HG03442 (cell line): ENCODE data around the gene ABHD5.

Source experiments
- ATAC-seq: cut with Tn5 transposase; IDR thresholded peaks from one replicate; pipeline ENCODE4 v1.9.1; 2021; ENCODE audit warnings: mild to moderate bottlenecking, moderate library complexity; ENCODE audit not compliant: unreplicated experiment

The ABHD5 gene

DNA sequence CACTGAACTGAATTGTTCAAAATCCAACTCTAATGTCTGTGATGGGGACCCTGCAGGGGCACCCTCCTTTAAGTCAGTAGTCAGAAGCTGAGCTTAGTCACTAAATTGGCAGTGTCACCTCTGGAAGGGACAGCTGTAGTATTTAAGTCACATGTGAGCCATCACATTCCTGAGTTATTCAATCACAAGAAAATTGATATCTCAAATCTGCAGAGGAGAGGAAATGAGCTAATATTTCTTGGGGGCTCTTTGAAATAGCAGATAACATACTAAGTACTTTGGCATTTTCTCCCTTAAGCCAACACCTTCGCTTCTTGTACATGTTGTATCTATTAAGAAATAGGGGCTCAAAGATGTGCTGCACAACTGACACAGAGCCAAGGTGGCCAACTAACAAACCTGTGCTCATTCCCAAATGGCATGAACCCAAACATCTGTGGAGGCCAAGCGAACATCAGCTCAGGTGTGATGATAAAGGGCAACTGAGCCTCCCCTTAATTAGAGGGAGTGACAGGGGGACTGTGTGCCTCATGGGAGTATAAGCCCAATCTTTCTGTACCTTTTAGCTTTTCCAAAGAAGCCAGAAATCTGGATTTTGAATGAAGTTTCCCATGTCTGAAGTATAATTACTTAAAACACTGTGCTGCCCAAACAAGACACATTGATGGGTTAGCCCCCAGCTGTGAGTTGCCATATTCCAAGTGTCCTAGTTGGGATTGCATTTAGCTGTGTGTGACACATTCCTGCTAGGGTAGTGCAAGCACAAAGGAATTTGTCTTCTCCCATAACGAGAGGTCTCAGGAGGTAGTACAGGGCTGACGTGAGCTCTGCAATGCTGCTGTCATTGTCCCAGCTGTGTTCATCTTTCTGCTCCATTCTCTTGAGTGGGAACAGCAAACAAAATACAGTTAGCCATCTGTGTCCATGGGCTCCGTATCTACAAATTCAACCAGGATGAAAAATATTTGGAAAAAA, 63.3 kb downstream of the ABHD5 start:
- no peak for ATAC-seq

DNA sequence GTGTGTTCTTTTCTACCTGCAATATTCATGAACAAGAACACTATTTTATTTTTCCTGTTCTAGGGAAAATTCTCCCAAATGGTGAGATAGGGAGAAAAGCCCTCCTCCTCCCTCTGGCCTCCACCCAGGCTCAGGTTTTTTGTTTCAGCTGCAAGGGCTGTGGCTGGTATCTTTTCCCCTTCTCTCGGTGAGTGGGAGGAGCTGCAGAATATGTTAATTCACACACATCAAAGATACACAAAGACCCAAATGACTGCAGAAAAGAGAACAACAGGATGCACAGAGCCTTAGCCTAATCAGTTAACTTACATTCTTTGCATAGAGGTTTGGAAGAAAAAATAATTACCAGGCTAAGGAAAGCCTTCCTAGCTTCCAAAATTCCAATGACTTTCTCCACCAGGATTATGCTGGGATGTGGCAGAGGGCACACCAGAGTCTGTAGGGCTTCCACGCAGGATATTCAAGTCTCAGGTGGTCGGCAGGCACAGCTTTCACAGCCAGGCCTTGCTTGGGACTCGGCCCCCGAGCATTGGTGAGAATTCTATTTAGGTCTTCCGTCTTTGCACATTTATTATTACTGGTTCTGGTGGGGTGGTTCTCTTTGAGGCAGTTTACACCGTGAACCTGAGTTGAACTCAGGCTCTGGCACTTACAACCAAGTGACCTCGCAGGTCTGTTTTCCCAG, 64.9 kb downstream of the ABHD5 start:
- ATAC-seq, result no peak

DNA sequence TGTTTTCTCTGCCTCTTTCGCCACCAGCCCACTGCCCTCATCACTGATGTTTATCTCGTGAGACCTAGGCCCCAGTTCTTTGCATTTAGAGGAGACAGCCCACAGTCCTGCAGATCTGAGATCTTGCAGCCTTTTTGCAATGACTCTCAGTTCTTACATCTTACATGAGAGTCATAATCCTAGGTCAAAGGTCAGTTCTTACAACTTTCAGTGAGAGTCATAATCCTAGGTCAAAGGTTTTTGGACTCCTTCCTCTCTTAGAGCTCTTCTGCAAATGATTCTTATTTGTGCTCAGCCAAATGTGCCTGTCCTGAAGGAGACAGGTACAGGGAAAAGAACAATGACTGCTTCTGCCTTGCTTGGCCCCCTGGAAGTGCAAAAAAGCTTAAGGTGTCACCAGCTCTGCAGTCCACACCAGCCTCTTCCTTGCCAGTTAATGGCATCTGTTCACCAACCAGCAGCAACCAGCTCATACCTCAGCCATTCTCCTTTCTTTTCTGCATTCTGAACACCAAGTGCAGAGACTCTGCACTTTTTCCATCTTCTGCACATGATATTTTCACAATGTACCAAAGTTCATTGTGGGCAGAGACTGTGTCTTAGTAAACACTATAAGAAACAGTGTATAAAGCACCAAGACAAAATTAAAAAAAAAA, 67.1 kb downstream of the ABHD5 start:
- ATAC-seq, result no peak

DNA sequence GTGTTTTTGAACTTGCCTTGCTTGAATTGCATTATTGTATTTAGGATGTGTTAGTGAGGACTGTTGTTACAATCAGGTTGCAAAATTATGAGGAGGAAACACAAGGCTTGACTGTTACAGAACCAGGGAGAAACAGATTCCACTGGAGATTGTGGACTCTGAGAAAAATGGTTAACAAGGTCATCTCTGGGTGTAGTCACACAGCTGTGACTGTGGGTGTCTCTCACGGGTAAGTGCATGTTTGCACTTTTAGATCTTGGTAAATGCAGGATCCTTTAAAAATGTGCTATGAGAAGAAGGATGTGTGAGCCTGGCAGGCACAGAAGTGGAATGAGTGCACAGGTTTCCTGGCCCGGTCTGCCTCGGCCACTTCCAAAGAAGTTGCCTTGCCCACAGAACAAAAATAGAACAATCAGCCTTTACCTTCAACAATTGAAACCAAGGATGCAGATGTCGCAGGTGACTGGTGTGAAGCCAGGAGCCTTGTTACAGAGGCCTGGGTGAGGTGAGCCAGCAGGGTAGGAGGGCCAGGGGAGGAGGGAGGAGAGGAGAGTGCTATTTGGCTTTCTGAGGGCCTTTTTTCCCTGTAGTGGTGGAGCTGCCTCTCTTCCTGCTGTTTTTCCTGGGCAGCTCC, 68.0 kb downstream of the ABHD5 start:
- ATAC-seq, result no peak

DNA sequence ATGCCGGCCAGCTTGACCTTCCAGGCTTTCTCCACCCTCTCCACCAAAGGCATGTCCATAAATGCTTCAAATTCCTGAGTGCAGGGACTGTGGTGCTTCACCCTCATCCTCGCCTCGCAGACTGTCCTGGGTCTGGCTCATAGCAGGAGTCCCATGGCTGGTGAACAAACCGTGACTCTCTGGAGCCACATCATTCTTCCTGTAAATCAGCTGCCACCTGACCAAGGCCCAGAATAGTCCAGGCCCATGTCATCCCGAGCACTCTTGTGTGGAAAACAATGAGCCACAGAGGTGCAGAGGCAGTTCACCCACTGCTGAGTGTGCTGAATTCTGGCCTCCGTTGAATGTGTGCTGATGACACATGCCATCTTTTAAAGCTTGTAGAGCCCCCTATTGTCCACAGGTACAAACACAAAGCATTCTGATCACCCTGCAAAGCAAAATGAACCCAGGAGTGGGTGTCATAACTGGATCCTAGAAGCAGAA, 68.6 kb downstream of the ABHD5 start:
- ATAC-seq, result no peak

DNA sequence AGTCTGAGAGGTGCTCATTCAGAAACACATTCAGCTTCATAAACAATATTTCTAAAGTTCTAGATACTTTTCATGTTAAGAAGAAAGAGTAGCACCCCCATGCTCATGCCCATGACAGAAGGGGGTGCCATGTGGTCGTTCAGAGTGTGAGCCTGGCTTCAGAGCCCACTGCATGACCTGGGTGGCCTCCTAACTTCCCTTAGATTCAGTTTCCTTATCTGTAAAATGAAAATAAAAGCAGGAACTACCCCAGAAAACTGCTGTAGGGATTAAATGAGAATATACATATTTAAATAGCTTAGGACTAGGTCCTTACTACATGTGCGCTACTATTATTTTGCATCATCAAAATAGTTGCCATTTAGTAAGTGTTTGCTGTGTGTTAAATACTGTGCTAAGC, 69.2 kb downstream of the ABHD5 start:
- no peak for ATAC-seq

DNA sequence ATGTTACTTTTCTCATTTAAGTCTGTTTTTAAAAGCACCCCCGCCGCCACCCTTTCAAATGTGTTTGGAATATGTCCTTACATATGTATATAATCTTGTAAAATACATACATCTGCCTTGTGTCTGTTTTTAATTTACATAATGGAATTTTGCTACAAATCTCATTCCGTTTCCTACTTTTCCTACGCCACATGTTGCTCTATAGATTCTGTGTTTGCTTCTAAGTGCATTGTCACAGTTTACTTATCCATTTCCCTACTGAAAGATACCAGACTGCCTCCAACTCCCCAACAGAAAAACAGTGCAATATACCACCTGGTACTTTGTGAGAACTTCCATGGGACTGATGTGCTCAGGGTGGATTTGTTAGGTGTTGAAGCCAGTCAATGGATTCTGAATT, 70.2 kb downstream of the ABHD5 start:
- no peak for ATAC-seq

DNA sequence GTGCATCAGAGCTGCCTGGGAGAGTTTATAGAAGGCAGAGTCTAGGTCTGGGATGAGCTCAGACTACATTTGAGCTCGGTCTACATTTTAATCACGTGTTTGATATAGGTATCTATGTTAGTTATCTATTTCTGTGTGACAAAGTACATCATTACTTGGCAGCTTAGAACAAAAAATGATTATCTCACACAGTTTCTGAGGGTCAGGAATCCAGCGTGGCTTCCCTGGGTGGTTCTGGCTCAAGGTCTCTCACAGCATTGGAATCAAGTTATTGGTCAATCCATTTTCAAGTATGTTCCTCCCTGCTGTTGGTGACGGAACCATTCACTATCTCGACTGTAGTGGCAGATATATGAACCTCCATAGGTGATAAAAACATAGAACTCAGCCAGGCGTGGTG, 71.7 kb downstream of the ABHD5 start:
- ATAC-seq, result no peak

DNA sequence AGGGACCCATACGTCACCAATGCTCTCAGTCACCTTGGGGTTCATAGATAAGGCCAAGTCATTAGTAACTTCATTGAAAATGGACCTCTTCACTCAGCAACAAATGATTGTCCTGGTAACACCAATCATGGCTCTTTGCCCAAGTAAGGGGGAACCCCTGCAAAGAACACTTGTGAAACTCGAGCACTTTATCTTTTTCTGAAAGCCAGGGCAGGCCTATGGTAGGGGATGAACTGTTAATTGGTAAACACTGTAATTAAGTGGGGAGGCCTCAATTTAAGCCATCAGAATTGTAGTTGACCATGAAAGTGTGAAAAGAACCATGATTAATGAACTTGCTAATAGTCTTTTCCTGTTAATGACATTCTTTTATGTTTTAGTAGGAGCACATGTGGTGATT, 73.3 kb downstream of the ABHD5 start:
- no peak for ATAC-seq

DNA sequence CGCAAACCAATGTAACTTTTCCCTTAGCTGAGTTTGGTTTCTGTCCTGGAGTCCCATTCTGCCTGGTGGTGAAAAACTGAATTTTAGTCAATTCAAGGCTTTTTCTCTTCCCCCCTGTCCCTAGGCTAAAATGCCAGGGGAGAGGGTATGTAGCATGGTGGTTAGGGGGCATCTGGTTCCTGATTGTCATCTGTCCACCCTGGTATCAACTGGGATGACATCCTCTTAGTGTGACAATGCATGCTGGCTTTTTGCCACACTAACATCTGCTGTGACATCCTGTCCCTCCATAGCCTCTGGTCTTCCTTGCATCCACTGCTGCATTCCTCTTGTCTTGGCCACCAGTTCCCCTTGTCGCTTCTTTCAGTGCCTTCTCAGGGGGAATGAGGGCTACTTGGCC, 73.7 kb downstream of the ABHD5 start:
- no peak for ATAC-seq

DNA sequence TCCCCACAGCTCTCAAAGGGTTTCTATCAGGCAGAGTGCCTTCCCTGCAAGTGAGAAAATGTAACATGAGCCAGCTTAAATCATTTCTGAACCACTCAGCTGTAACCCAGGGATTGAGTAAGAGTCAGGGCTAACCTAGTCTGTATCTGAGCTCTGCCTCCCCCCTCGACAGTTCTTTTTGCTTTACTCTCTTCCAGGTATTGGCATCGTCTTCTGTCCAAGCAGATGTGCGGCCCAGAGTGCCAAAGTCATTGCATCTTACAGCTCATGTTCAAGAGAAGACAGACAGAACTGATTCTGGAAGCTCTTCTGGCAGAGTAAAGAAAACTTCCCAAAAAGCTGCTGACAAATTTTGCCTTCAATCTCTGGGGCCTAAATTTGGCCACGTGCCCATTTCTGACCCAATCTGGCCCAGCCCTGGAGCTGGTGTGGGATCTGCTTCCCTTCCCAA, 74.8 kb downstream of the ABHD5 start:
- no peak for ATAC-seq

DNA sequence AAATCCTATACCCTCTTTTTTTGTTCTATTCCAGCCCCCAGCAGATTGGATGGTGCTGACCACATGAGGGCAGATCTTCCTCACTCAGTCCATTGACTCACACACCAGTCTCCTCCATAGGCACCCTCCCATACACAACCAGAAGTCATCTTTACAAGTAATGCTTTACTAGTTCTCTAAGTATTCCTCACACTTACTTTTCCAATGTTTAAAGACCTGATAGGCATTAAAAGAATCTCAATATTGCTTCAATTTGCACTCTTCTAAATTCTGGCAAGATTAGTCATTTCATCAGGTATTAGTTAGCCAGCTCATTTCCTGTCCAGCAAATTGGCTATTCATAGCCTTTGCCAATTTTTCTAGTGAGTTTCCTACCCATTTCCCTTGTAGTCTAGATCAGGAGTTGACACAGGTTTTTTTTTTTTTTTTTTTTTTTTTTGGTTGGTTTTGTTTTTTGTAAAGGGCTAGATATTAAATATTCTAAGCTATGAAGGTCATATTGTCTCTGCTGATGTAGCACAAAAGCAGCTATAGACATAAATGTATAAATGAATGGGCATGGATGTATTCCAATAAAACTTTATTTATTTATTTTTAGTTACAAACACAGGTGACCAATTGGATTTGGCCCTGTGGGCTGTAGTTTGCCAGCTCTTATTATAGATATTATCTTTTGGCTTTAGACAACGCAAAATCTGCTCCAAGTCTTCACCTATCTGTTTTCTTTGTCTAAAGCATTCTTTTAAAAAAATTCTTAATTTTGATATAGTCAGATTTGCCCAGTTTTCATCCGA, 76.1 kb downstream of the ABHD5 start:
- ATAC-seq, result no peak

DNA sequence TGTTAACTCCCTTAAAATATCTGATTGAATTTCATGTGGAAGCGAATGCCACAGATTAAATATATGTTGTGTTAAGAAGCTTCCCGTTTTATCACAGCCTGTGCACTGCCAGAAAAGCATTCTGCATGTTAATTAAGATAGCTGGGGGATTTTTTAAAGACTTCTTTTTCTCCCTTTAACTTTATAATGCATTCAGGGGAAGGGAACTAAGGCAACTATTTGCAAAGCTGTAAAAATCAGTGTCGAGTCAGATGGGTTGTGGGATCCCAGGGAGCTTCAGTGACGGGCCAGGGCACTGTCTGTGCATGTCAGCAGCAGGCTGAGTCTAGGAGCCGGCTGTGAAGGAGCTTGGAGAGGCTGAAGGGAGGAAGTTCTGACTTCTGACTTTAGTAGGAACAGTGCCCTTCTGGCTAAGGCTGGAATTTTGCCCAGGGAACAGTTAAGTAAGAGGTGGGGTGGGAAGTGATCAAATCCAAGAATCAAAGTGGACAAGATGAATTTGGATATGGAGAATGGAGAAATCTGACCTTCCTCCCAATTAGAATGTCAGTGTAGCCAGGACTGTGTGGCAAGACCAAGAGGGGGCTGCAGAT, 77.7 kb downstream of the ABHD5 start:
- ATAC-seq, result no peak

DNA sequence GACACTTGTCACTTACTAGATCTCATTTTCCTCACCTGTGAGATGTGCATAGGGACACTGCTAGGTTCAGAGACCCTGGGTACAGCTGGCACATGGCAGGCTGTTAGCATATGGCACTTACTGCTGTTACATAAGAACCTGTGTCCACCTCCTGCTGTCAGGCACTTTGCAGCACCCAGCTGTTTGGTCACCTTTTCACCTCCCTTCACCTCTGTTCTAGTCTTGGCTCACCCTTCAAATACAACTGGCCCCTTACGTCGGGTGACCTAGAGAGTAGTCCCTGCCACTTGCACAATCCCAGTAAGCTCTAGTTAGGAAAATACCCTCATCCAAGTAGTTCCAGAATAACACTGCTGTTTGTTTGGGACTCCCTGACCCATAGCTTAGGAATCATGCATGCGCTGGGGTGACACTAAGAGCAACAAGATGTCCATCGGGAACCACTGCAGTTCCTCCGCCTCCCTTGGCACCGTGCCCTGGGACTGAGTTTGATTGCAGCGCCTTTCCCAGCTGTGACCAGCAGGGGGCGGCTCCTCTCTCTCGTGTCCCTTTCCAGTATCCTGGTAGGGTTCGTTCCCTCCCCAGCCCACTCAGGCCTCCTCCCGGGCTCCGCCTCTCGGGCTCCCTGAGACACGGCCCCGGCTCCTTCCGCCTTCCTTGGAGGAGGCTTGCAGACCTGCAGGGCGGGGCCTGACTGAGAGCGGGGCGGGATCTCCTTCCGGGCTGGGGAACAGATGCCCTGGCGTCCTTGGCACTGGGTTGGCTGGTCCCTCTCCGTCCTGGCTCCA, 78.6 kb downstream of the ABHD5 start:
- no peak for ATAC-seq

DNA sequence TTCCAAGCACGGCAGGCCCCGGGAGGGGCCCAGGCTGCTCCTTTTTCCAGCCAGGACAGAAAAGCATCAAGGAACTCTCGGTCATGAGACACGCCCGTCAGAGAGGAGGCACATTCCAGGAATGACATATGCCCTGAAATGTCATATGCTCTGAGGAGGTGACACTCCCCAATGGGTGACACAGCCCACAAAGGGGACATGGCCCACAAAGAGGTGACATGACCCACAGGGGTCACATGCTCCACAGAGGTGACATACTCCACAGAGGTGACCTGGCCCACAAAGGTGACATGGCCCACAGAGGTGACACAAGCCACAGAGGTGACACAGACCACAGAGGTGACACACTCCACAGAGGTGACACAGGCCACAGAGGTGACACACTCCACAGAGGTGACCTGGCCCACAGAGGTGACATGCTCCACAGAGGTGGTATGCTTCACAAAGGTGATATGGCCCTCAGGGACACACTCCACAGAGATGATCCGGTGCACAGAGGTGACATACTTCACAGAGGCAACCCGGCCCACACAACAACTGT, 79.2 kb downstream of the ABHD5 start:
- no peak for ATAC-seq

DNA sequence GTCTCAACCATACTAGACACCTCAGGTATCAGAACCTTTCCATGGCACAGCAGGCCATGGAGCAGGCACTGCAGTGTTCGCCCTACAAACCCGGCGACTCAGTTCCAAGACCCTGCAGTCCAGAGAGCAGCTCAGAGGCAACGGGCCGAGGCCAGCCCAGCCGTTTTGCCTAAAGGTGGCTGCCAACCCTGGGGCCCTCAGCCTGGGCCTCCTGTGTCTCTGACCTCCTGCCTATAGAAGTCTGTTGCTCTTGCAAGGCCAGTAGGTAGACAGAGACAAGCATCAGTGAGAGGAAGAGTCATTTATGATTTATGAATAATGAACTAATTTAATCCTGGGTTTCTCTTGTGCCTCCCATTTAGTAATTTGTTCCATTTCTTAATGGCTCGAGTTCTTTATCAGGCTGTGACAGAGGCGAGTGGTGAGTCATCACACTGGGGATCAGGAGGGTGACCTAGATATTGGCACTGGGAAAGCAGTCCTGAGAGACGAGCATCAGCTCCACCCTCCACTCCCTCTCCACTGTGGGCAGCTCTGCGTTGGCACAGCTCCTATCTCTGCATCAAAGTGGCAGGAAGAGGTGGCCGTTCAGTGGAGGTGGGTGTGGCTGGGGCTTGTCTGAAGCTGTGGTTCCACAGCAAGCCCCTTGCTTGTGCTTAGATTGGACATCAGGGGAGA, 79.8 kb downstream of the ABHD5 start:
- no peak for ATAC-seq

DNA sequence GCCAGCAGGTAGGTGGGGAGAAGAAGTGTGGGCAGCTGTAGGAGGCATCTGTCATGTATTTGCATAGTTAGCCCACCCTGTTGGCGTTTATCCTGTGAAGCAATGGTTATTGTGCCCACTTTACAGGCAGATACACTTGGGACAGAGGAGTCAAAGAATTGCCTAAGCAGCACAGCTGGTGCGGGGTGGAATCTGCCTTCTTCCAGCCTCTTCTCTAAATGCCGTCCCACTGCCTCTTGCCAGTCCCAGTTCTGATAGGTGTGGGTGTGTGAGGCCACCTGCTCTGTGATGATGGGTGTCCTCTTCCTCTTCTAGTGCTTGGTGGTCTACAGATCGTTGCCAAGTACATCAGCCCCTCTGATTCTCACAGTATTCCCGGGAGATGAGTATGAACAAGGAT, 80.9 kb downstream of the ABHD5 start:
- ATAC-seq, result no peak
